GM12864 (cell line): Measurements from ENCODE around the gene TMEM100.
A peak's percentile ranks its signal among the peaks of the same experiment; 100 is the strongest.

Experiments used
- DNase-seq: peaks from one replicate; pipeline ENCODE4 v3.0.0-alpha.2; 2011; ENCODE audit warnings: low read depth
- H3K4me3 ChIP-seq: 2 replicates; pipeline ENCODE4 v1.5.1; 2011; ENCODE audit warnings: mild to moderate bottlenecking, low read depth, low read length, control low read depth
- CTCF ChIP-seq: IDR thresholded peaks from 2 replicates; pipeline ENCODE4 v1.5.1; 2011; ENCODE audit warnings: low read depth, mild to moderate bottlenecking, moderate library complexity, low read length, control low read depth, inconsistent platforms; ENCODE audit errors: missing control alignments

Gene TMEM100

DNA sequence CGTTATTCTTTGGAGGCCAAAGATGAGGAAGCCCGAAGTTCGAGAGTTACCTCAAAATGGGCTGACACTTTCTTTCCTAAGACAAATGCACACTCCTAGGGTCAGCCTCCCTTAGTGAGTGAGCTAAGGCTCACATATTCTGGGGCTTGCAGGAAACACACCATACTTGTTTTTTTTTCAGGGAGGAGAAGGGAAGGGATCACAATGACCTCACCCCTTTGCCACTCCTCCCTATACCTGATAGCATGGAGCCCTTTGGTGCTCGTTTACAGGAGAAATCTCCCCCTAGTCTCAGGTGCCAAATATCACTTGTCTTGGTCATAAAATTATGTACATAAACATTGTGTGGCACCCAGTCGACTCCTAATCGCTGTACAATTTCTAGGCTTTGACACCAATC lies 4.6 kb upstream of the TMEM100 start:
- DNase-seq: no peak
- no peak overlapping the region for H3K4me3 ChIP-seq
- no peak for TF ChIP-seq CTCF

GRCh38 chr17:55726440-55726839 lies 3.8 kb upstream of the TMEM100 start:
- DNase-seq: no peak
- no peak overlapping the region for H3K4me3 ChIP-seq
- no peak for TF ChIP-seq CTCF

- H3K4me3 ChIP-seq: no peak overlapping the region
- no peak for DNase-seq
- TF ChIP-seq CTCF: no peak
Measured at GRCh38 chr17:55723488-55723848, 804 bp upstream of the TMEM100 start.

- TF ChIP-seq CTCF: no peak
- DNase-seq: no peak
- H3K4me3 ChIP-seq: no peak overlapping the region
Measured at GRCh38 chr17:55722016-55722736, 488 bp downstream of the TMEM100 start.

DNA sequence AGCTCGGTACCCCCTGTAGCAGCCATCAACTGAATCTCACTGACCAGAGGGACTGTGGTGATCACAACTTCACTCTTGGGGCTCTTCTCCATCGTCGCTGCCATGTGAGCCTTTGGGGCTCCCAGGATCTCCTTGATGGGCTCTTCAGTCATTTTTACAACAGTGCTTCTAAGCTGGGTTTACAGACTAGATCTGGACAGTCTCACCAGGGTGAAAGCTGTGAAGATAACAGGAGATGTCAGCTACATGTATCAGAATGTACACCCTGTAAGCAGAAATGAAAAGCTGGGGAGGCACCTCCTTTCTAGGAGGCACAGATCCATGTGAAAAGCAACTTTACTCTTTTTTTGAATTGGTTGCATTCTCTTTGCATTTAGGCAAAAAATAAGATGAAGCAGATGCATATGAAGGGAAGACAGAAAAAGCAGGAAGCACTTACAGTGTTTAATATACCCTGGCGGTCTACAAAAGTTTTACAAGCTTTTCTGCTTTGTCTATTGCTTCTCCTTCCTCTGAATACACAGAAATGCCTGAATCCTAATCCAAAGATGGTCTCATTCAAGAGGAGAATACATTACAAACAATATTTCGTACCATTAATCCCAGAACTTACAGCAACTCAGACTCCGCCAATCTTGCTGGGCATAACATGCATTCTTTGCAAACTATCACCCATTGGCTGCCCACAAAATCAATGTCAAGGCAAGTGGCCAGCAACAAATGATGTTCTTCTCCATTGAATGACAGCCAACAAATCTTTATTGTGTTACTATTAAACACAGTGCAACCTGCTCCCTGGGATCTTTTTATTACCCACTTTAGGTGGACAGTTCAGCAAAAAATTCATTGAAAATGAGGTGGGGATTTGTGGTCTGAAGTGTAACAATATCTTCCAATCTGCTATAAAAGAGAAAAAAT lies 1.5 kb downstream of the TMEM100 start:
- TF ChIP-seq CTCF: no peak

GRCh38 chr17:55717898-55718735 lies 4.5 kb downstream of the TMEM100 start:
- TF ChIP-seq CTCF: peak; percentile 72
- no peak for DNase-seq
- no peak overlapping the region for H3K4me3 ChIP-seq

More for the DNA sequence above, 1.5 kb downstream of the TMEM100 start:
- H3K4me3 ChIP-seq: no peak overlapping the region
- no peak for DNase-seq
